Tibial nerve (tissue), 3 donors: ENCODE results near the gene DPP9.

Experiments used
- POLR2A ChIP-seq, 2 donors: fragments of 450-650 bp; IDR thresholded peaks; one replicate each; pipeline ENCODE4 v1.6.1; 2017; ENCODE audit warnings: antibody characterized with exemption in 2 of 2, mild to moderate bottlenecking in 2 of 2, moderate library complexity in 2 of 2
- TF ChIP-seq, protein P1 (sequence below), 5 experiments: fragments of 200-600 bp in 3 of 5; fragments of 450-650 bp in 2 of 5; sonication (generic) in 3 of 5; IDR thresholded peaks; one replicate each; pipeline ENCODE4 v1.5.1; 2016 to 2019; ENCODE audit warnings: antibody characterized with exemption in 5 of 5, mild to moderate bottlenecking in 3 of 5, moderate library complexity in 2 of 5

- TF ChIP-seq, protein P1, sequence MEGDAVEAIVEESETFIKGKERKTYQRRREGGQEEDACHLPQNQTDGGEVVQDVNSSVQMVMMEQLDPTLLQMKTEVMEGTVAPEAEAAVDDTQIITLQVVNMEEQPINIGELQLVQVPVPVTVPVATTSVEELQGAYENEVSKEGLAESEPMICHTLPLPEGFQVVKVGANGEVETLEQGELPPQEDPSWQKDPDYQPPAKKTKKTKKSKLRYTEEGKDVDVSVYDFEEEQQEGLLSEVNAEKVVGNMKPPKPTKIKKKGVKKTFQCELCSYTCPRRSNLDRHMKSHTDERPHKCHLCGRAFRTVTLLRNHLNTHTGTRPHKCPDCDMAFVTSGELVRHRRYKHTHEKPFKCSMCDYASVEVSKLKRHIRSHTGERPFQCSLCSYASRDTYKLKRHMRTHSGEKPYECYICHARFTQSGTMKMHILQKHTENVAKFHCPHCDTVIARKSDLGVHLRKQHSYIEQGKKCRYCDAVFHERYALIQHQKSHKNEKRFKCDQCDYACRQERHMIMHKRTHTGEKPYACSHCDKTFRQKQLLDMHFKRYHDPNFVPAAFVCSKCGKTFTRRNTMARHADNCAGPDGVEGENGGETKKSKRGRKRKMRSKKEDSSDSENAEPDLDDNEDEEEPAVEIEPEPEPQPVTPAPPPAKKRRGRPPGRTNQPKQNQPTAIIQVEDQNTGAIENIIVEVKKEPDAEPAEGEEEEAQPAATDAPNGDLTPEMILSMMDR (IDR thresholded peaks at IDR 0.05), result no peak
- no peak for TF ChIP-seq POLR2A (IDR thresholded peaks at IDR 0.05)
These were observed 30.0 kb downstream of the DPP9 start for GRCh38 chr19:4693471-4694121.
